Measurements from ENCODE around the gene COX11.

- no peak for TF ChIP-seq POLR2A (IDR thresholded peaks at IDR 0.05)
- TF ChIP-seq CTCF (IDR thresholded peaks at IDR 0.05) = no peak
Observed at GRCh38 chr17:54937426-54937825, 31.0 kb downstream of the COX11 start.
